HCT116 (cell line): ENCODE results near the gene TMBIM6. TPM values are rescaled to one million over a fixed set of nuclear protein-coding genes. Genes with fewer than 3 reads are reported as not detected.
"Not testable (repeated sequence)": the region's sequence is repeated elsewhere in the genome, so short reads cannot be mapped to it uniquely, and the experiment has no call there.

Experiments used
- ATAC-seq: fragments of 200-7000 bp; cut with Tn5 transposase; 2 replicates; pipeline ENCODE4 v1.9.1; 2020; ENCODE audit warnings: mild to moderate bottlenecking, moderate library complexity
- BruUV-seq: library from RNA; stranded (reverse); fragments of 400-500 nt; replicated peaks from 2 replicates; lab custom pipeline; 2021; lab: Mats Ljungman, UMichigan
- CTCF ChIA-PET: fragments of 300-600 bp; sonication (Branson Sonifier 250); formaldehyde crosslinking; loops from one replicate; lab custom pipeline; 2021; ENCODE audit warnings: antibody characterized with exemption; lab: Charles Lee
- POLR2A ChIA-PET: fragments of 300-600, 350-600 bp; sonication (Branson Sonifier 250); formaldehyde crosslinking; loops from one replicate; lab custom pipeline; 2021; ENCODE audit warnings: antibody characterized with exemption; lab: Charles Lee
- RAD21 ChIA-PET, 2 experiments: fragments of 300-600 bp; sonication (Branson Sonifier 250); formaldehyde crosslinking; loops; one replicate each; lab custom pipeline; 2023; ENCODE audit warnings: low total read pairs in 2 of 2; ENCODE audit not compliant: uncharacterized antibody in 2 of 2, unreplicated experiment in 2 of 2, low non-redundant PET in 1 of 2; lab: Charles Lee
- DNase-seq: peaks from one replicate; pipeline ENCODE4 v3.0.0-alpha.2; 2010; ENCODE audit warnings: low read depth, low spot score
- H2AFZ ChIP-seq: fragments of 200-600 bp; shearing (Covaris generic), sonication (generic); 2 replicates; pipeline ENCODE4 v1.6.1; 2017; ENCODE audit warnings: low read depth, mixed run types, mixed read lengths, antibody characterized with exemption, low read length; ENCODE audit not compliant: poor library complexity, severe bottlenecking
- H3K27ac ChIP-seq: 2 replicates; pipeline ENCODE4 v1.5.1; 2012; ENCODE audit warnings: low read depth, low read length
- H3K27me3 ChIP-seq: fragments of 200-600 bp; sonication (generic); 2 replicates; pipeline ENCODE4 v1.6.1; 2016; ENCODE audit warnings: mixed run types, low read length, mixed read lengths; ENCODE audit not compliant: insufficient read depth
- H3K36me3 ChIP-seq, 2 experiments: fragments of 200-500 bp in 1 of 2; fragments of 200-600 bp in 1 of 2; sonication (Bioruptor generic) in 1 of 2; sonication (generic) in 1 of 2; 2 replicates each; pipeline versions ENCODE4 v1.5.1 to v1.6.1; 2014 to 2016; ENCODE audit warnings: low read length in 2 of 2, inconsistent platforms in 1 of 2, mixed read lengths in 1 of 2, mixed run types in 1 of 2; ENCODE audit not compliant: insufficient read depth in 2 of 2, control insufficient read depth in 1 of 2
- H3K4me1 ChIP-seq, 2 experiments: fragments of 200-600 bp in 1 of 2; sonication (generic) in 1 of 2; 2 replicates each; pipeline versions ENCODE4 v1.5.1 to v1.6.1; 2012 to 2017; ENCODE audit warnings: low read length in 2 of 2, inconsistent platforms in 1 of 2, mild to moderate bottlenecking in 1 of 2, mixed read lengths in 1 of 2, mixed run types in 1 of 2, moderate library complexity in 1 of 2; ENCODE audit not compliant: insufficient read depth in 2 of 2, control insufficient read depth in 1 of 2
- H3K4me2 ChIP-seq: fragments of 200-600 bp; sonication (generic); 2 replicates; pipeline ENCODE4 v1.6.1; 2017; ENCODE audit warnings: mixed run types, low read length, mixed read lengths
- H3K4me3 ChIP-seq, 2 experiments: fragments of 200-600 bp in 1 of 2; sonication (generic) in 1 of 2; replicated peaks in 1 of 2; 2 replicates each; pipeline ENCODE4 v1.5.1; 2011 to 2016; ENCODE audit warnings: low read length in 2 of 2, control low read depth in 1 of 2, low read depth in 1 of 2, mild to moderate bottlenecking in 1 of 2, mixed read lengths in 1 of 2, mixed run types in 1 of 2
- H3K79me2 ChIP-seq: fragments of 200-600 bp; sonication (generic); 2 replicates; pipeline ENCODE4 v1.6.1; 2017; ENCODE audit warnings: mild to moderate bottlenecking, mixed run types, low read length, moderate library complexity, mixed read lengths; ENCODE audit not compliant: insufficient read depth
- H3K9ac ChIP-seq: fragments of 200-600 bp; sonication (generic); 2 replicates; pipeline ENCODE4 v1.6.1; 2016; ENCODE audit warnings: low read length, mixed read lengths
- H3K9me2 ChIP-seq: fragments of 200-600 bp; sonication (generic), shearing (Covaris generic); 2 replicates; pipeline ENCODE4 v1.6.1; 2017; ENCODE audit warnings: mixed run types, mild to moderate bottlenecking, moderate library complexity; ENCODE audit not compliant: insufficient read depth
- H3K9me3 ChIP-seq, 2 experiments: fragments of 200-500 bp in 1 of 2; fragments of 200-600 bp in 1 of 2; sonication (Bioruptor generic) in 1 of 2; sonication (generic) in 1 of 2; 2 replicates each; pipeline ENCODE4 v1.6.1; 2014 to 2017; ENCODE audit warnings: low read length in 2 of 2, mixed read lengths in 2 of 2, inconsistent platforms in 1 of 2, low read depth in 1 of 2, mild to moderate bottlenecking in 1 of 2, mixed run types in 1 of 2, moderate library complexity in 1 of 2; ENCODE audit not compliant: control insufficient read depth in 1 of 2, insufficient read depth in 1 of 2
- H4K20me1 ChIP-seq: fragments of 200-600 bp; sonication (generic), shearing (Covaris generic); 2 replicates; pipeline ENCODE4 v1.6.1; 2017; ENCODE audit warnings: mixed run types, mild to moderate bottlenecking, moderate library complexity; ENCODE audit not compliant: insufficient read depth
- EGR1 ChIP-seq: IDR thresholded peaks from 2 replicates; pipeline ENCODE4 v1.6.1; 2012; ENCODE audit warnings: low read depth
- ELF1 ChIP-seq: IDR thresholded peaks from 2 replicates; pipeline ENCODE4 v1.6.1; 2012; ENCODE audit warnings: low read depth, borderline replicate concordance
- FOSL1 ChIP-seq: IDR thresholded peaks from 2 replicates; pipeline ENCODE4 v1.6.1; 2012; ENCODE audit warnings: low read depth
- RAD21 ChIP-seq: IDR thresholded peaks from 2 replicates; pipeline ENCODE4 v1.6.1; 2012; ENCODE audit warnings: low read depth, mild to moderate bottlenecking
- SIN3A ChIP-seq: IDR thresholded peaks from 2 replicates; pipeline ENCODE4 v1.6.1; 2012; ENCODE audit warnings: low read depth
- SP1 ChIP-seq: IDR thresholded peaks from 2 replicates; pipeline ENCODE4 v1.6.1; 2012; ENCODE audit warnings: low read depth
- TCF7L2 ChIP-seq: IDR thresholded peaks from 2 replicates; pipeline ENCODE4 v1.7.0; 2011; ENCODE audit warnings: borderline replicate concordance, inconsistent platforms; ENCODE audit not compliant: insufficient read depth, insufficient read length; ENCODE audit errors: extremely low read depth
- intact Hi-C: fragments of 100-400 bp; cut with micrococcal nuclease; formaldehyde crosslinking; loops from 2 replicates; pipeline ENCODE4 v1.10.0; 2022
- total RNA-seq: library from RNA; stranded (reverse); gene quantifications from one replicate; pipeline ENCODE4 v1.2.1, GENCODE V29; 2021; ENCODE audit not compliant: unreplicated experiment
- TF ChIP-seq, protein P1 (sequence below), 3 experiments: fragments of 200-600 bp in 1 of 3; sonication (generic) in 1 of 3; IDR thresholded peaks in 2 of 3; conservative IDR thresholded peaks in 1 of 3; 2 replicates each; pipeline ENCODE4 v1.5.1; 2012 to 2017; ENCODE audit warnings: low read depth in 2 of 3, low read length in 2 of 3, antibody characterized with exemption in 1 of 3, borderline replicate concordance in 1 of 3, control low read depth in 1 of 3, mild to moderate bottlenecking in 1 of 3, mixed read lengths in 1 of 3, mixed run types in 1 of 3, moderate library complexity in 1 of 3; ENCODE audit not compliant: insufficient read depth in 1 of 3
- TF ChIP-seq, protein P2 (sequence below): IDR thresholded peaks from 2 replicates; pipeline ENCODE4 v1.6.1; 2011; ENCODE audit warnings: mild to moderate bottlenecking, low read length, moderate library complexity; ENCODE audit not compliant: insufficient replicate concordance; ENCODE audit errors: extremely low read depth

TMBIM6 gene
- total RNA-seq, 1 experiment from 2014 or later, result 510 TPM

DNA sequence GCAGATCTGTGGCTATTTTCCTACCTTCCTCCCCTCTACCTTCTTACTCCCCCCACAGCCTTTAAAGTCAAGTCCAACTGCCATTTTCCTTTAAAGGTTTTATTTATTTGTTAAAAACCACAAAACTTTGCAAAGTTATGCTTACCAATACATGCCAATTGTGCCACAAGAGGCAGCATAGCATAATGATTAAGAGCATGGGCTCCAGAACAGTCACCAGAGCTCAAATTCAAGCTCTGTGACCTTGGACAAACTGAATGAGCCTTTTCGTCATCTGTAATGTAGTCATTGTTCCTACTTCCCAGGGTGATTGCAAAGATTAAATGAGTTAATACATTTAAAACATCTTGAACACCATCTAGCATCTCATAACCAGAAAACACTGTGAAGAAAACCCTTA, 21.1 kb upstream of the TMBIM6 start:
- Histone ChIP-seq H3K4me2 (no peak overlapping the region), H3K27me3 (peaks cover 16% of the 10 kb centered on the region), H2AFZ (no peak overlapping the region), H3K4me3 (no peak overlapping the region), H3K4me1 (no peaks in the 10 kb centered on the region), H4K20me1 (no peaks in the 10 kb centered on the region), H3K9me2 (no peaks in the 10 kb centered on the region), H3K36me3 (no peaks in the 10 kb centered on the region), H3K9me3 (no peaks in the 10 kb centered on the region), H3K9ac (no peak overlapping the region), H3K79me2 (no peaks in the 10 kb centered on the region), H3K27ac (no peak overlapping the region)
- RAD21 ChIA-PET, result no interaction called here
- CTCF ChIA-PET, result interaction anchor here (1.3 kb wide), 1 partner anchor 21 kb away, joined by 8 read pairs; the partner anchor contains the start of gene TMBIM6
- DNase-seq (no peak), ATAC-seq (peak; percentile 36; the same call in 1 of the 2 replicates)
- intact Hi-C loops, result no loop called here
- POLR2A ChIA-PET, result interaction anchor here (1.1 kb wide), 1 partner anchor 21 kb away, joined by 5 read pairs; the partner anchor contains the start of gene TMBIM6
- no TSS peak for BruUV-seq
- TF ChIP-seq ELF1 (no peak), FOSL1 (no peak), SIN3A (no peak), TCF7L2 (no peak), SP1 (no peak), EGR1 (no peak), RAD21 (peak; percentile 32; the same call in 1 of the 2 replicates)
- TF ChIP-seq, protein P1, sequence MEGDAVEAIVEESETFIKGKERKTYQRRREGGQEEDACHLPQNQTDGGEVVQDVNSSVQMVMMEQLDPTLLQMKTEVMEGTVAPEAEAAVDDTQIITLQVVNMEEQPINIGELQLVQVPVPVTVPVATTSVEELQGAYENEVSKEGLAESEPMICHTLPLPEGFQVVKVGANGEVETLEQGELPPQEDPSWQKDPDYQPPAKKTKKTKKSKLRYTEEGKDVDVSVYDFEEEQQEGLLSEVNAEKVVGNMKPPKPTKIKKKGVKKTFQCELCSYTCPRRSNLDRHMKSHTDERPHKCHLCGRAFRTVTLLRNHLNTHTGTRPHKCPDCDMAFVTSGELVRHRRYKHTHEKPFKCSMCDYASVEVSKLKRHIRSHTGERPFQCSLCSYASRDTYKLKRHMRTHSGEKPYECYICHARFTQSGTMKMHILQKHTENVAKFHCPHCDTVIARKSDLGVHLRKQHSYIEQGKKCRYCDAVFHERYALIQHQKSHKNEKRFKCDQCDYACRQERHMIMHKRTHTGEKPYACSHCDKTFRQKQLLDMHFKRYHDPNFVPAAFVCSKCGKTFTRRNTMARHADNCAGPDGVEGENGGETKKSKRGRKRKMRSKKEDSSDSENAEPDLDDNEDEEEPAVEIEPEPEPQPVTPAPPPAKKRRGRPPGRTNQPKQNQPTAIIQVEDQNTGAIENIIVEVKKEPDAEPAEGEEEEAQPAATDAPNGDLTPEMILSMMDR (IDR thresholded peaks at IDR 0.05 in 2 of 3, conservative IDR thresholded peaks at IDR 0.05 in 1 of 3; ENCODE audit: borderline replicate concordance in 1 of 3, insufficient read depth in 1 of 3, low read depth in 2 of 3, low read length in 2 of 3), result peak in 2 of 3 experiments; percentile 23; a peak in 2 of 6 replicates
- TF ChIP-seq, protein P2, sequence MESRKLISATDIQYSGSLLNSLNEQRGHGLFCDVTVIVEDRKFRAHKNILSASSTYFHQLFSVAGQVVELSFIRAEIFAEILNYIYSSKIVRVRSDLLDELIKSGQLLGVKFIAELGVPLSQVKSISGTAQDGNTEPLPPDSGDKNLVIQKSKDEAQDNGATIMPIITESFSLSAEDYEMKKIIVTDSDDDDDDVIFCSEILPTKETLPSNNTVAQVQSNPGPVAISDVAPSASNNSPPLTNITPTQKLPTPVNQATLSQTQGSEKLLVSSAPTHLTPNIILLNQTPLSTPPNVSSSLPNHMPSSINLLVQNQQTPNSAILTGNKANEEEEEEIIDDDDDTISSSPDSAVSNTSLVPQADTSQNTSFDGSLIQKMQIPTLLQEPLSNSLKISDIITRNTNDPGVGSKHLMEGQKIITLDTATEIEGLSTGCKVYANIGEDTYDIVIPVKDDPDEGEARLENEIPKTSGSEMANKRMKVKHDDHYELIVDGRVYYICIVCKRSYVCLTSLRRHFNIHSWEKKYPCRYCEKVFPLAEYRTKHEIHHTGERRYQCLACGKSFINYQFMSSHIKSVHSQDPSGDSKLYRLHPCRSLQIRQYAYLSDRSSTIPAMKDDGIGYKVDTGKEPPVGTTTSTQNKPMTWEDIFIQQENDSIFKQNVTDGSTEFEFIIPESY, result no peak

DNA sequence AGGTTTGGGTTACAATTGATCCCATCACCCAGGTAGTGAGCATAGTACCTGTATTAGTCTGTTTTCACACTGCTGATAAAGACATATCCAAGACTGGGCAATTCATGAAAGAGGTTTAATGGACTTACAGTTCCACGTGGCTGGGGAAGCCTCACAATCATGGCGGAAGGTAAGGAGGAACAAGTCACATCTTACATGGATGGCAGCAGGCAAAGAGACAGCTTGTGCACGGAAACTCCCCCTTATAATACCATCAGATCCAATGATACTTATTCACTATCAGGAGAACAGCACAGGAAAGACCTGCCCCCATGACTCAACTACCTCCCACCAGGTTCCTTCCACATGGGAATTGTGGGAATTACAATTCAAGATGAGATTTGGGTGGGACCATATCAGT, 20.0 kb upstream of the TMBIM6 start:
- ATAC-seq, H3K9me3 ChIP-seq, H3K27ac ChIP-seq, H2AFZ ChIP-seq, H3K4me2 ChIP-seq, H3K9ac ChIP-seq, DNase-seq, H4K20me1 ChIP-seq, H3K9me2 ChIP-seq, CTCF ChIA-PET, POLR2A ChIA-PET, H3K79me2 ChIP-seq, H3K4me3 ChIP-seq, RAD21 ChIA-PET, intact Hi-C loops, BruUV-seq, H3K4me1 ChIP-seq, H3K36me3 ChIP-seq: not testable (repeated sequence)
- H3K27me3 ChIP-seq, result peaks cover 11% of the 10 kb centered on the region
